Liver (tissue), 9 donors: ENCODE results near the gene IL10RB. TPM values are rescaled to one million over a fixed set of nuclear protein-coding genes. Genes with fewer than 3 reads are reported as not detected.

Source experiments
- DNase-seq: peaks from one replicate; pipeline ENCODE4 v3.0.0-alpha.2; 2017; ENCODE audit warnings: low spot score
- H3K27ac ChIP-seq, 2 donors: one replicate each; pipeline ENCODE4 v1.7.0; 2013; ENCODE audit warnings: inconsistent platforms in 2 of 2, low read length in 2 of 2, control low read depth in 1 of 2, low read depth in 1 of 2, mild to moderate bottlenecking in 1 of 2
- H3K27me3 ChIP-seq, 4 donors: one replicate each; pipeline versions ENCODE4 v1.6.1 to v1.7.0; 2013; ENCODE audit warnings: low read length in 3 of 4, inconsistent platforms in 1 of 4, mild to moderate bottlenecking in 1 of 4, moderate library complexity in 1 of 4; ENCODE audit not compliant: control insufficient read depth in 4 of 4, insufficient read depth in 4 of 4
- H3K36me3 ChIP-seq, 4 donors: one replicate each; pipeline versions ENCODE4 v1.6.1 to v1.7.0; 2013; ENCODE audit warnings: low read length in 3 of 4, mild to moderate bottlenecking in 3 of 4, low read depth in 1 of 4, moderate library complexity in 1 of 4; ENCODE audit not compliant: control insufficient read depth in 4 of 4, insufficient read depth in 3 of 4
- H3K4me1 ChIP-seq, 4 donors: one replicate each; pipeline versions ENCODE4 v1.6.1 to v1.7.0; 2013; ENCODE audit warnings: low read length in 3 of 4, mild to moderate bottlenecking in 3 of 4, moderate library complexity in 1 of 4; ENCODE audit not compliant: control insufficient read depth in 4 of 4, insufficient read depth in 4 of 4
- H3K4me3 ChIP-seq, 3 donors: one replicate each; pipeline versions ENCODE4 v1.6.1 to v1.7.0; 2013; ENCODE audit warnings: low read length in 3 of 3, control low read depth in 1 of 3, low read depth in 1 of 3, mild to moderate bottlenecking in 1 of 3
- H3K9ac ChIP-seq, 2 donors: one replicate each; pipeline ENCODE4 v1.7.0; 2013; ENCODE audit warnings: low read length in 2 of 2, mild to moderate bottlenecking in 2 of 2, moderate library complexity in 2 of 2, control low read depth in 1 of 2, low read depth in 1 of 2
- H3K9me3 ChIP-seq, 4 donors: one replicate each; pipeline versions ENCODE4 v1.6.1 to v1.7.0; 2013; ENCODE audit warnings: low read length in 3 of 4; ENCODE audit not compliant: control insufficient read depth in 4 of 4
- ATF3 ChIP-seq: IDR thresholded peaks from 2 replicates; pipeline ENCODE4 v1.6.1; 2016; ENCODE audit warnings: antibody characterized with exemption
- CTCF ChIP-seq: fragments of 150-350 bp; IDR thresholded peaks from 2 replicates; pipeline ENCODE4 v1.5.1; 2017; ENCODE audit warnings: improper control_type of control experiment, low read depth, low read length; ENCODE audit not compliant: missing input control
- EGR1 ChIP-seq, 2 donors: IDR thresholded peaks; 2 replicates each; pipeline ENCODE4 v1.6.1; 2016 to 2018; ENCODE audit warnings: antibody characterized with exemption in 2 of 2, low read depth in 2 of 2
- FOXA1 ChIP-seq: IDR thresholded peaks from 2 replicates; pipeline ENCODE4 v1.6.1; 2016; ENCODE audit warnings: antibody characterized with exemption
- FOXA2 ChIP-seq: IDR thresholded peaks from 2 replicates; pipeline ENCODE4 v1.6.1; 2016; ENCODE audit warnings: antibody characterized with exemption
- GABPA ChIP-seq, 2 donors: IDR thresholded peaks in 1 of 2; conservative IDR thresholded peaks in 1 of 2; 2 replicates each; pipeline ENCODE4 v1.6.1; 2016; ENCODE audit warnings: antibody characterized with exemption in 2 of 2, mild to moderate bottlenecking in 1 of 2, moderate library complexity in 1 of 2
- HNF4A ChIP-seq, 2 donors: conservative IDR thresholded peaks; 2 replicates each; pipeline ENCODE4 v1.6.1; 2016; ENCODE audit warnings: antibody characterized with exemption in 2 of 2, mild to moderate bottlenecking in 2 of 2
- HNF4G ChIP-seq: IDR thresholded peaks from 2 replicates; pipeline ENCODE4 v1.6.1; 2016; ENCODE audit warnings: antibody characterized with exemption
- JUND ChIP-seq, 2 donors: IDR thresholded peaks; 2 replicates each; pipeline ENCODE4 v1.6.1; 2016; ENCODE audit warnings: antibody characterized with exemption in 2 of 2
- MAX ChIP-seq: IDR thresholded peaks from 2 replicates; pipeline ENCODE4 v1.6.1; 2016; ENCODE audit warnings: antibody characterized with exemption
- NR2F2 ChIP-seq: IDR thresholded peaks from 2 replicates; pipeline ENCODE4 v1.6.1; 2016; ENCODE audit warnings: antibody characterized with exemption
- RAD21 ChIP-seq, 2 donors: IDR thresholded peaks; 2 replicates each; pipeline ENCODE4 v1.6.1; 2016; ENCODE audit warnings: antibody characterized with exemption in 2 of 2, mild to moderate bottlenecking in 2 of 2
- REST ChIP-seq: IDR thresholded peaks from 2 replicates; pipeline ENCODE4 v1.6.1; 2016; ENCODE audit warnings: antibody characterized with exemption, mild to moderate bottlenecking
- RXRA ChIP-seq, 2 donors: IDR thresholded peaks; 2 replicates each; pipeline ENCODE4 v1.6.1; 2017 to 2018; ENCODE audit warnings: antibody characterized with exemption in 2 of 2, mild to moderate bottlenecking in 1 of 2
- SP1 ChIP-seq: IDR thresholded peaks from 2 replicates; pipeline ENCODE4 v1.6.1; 2018; ENCODE audit warnings: antibody characterized with exemption, mild to moderate bottlenecking
- TAF1 ChIP-seq: conservative IDR thresholded peaks from 2 replicates; pipeline ENCODE4 v1.6.1; 2016; ENCODE audit warnings: antibody characterized with exemption, mild to moderate bottlenecking
- YY1 ChIP-seq: IDR thresholded peaks from 2 replicates; pipeline ENCODE4 v1.6.1; 2016; ENCODE audit warnings: antibody characterized with exemption, mild to moderate bottlenecking
- ZBTB33 ChIP-seq: IDR thresholded peaks from 2 replicates; pipeline ENCODE4 v1.6.1; 2016; ENCODE audit warnings: antibody characterized with exemption
- WGBS: extraction: QIAGEN DNeasy Blood & Tissue Kit; methylation state at CpG from one replicate; pipeline ENCODE4 v1.1.7; 2013; 5-methylcytosine and 5-hydroxymethylcytosine counted together
- polyA plus RNA-seq, 2 donors: library from polyadenylated mRNA; stranded (reverse) in 1 of 2; unstranded in 1 of 2; fragments of 200-250 nt in 1 of 2; fragments of >200 nt in 1 of 2; fragmentation: Nextera tagmentation in 1 of 2; extraction: Ambion mirVana in 1 of 2; gene quantifications; one replicate each; pipeline versions ENCODE4 v1.2.1 to v1.2.3, GENCODE V29; 2013 to 2015
- total RNA-seq, 2 donors: library from RNA; depleted of rRNA; stranded (reverse); fragments of >200 nt; gene quantifications; one replicate each; pipeline ENCODE4 v1.2.3, GENCODE V29; 2014
- donor health status: healthy.
- donor health status: healthy.
- donor health status: healthy.
- donor health status: healthy.
- donor health status: healthy.

IL10RB gene
- total and polyA plus RNA-seq, 4 donors: 16.1 to 22.1 (median 18.8) TPM

GRCh38 chr21:33279330-33279820 lies 13.2 kb downstream of the IL10RB start:
- Histone ChIP-seq H3K9me3 (no peaks in the 10 kb centered on the region), H3K27ac (no peak overlapping the region), H3K9ac (no peak overlapping the region), H3K36me3 (peaks cover 10 to 40% (median 30%) of the 10 kb centered on the region in 4 donors), H3K27me3 (no peaks in the 10 kb centered on the region), H3K4me1 (no peaks in the 10 kb centered on the region), H3K4me3 (no peak overlapping the region)
- no peak for DNase-seq
- over 99% methylated on average over 3 of the region's 3 CpGs for WGBS
- TF ChIP-seq FOXA2: no peak

- Histone ChIP-seq H3K9me3 (no peaks in the 10 kb centered on the region), H3K36me3 (peaks cover 9 to 42% (median 31%) of the 10 kb centered on the region in 4 donors), H3K4me1 (peaks cover 3 to 9% (median 8%) of the 10 kb centered on the region in 4 donors), H3K27ac (no peak overlapping the region), H3K9ac (no peak overlapping the region), H3K4me3 (no peak overlapping the region), H3K27me3 (no peaks in the 10 kb centered on the region)
- 95% methylated on average over 6 of the region's 6 CpGs for WGBS
- DNase-seq: no peak
- TF ChIP-seq SP1 (no peak), NR2F2 (no peak), EGR1 (IDR thresholded peaks at IDR 0.05; ENCODE audit: low read depth in 2 of 2) (no peak), RXRA (IDR thresholded peaks at IDR 0.05) (no peak), ATF3 (no peak), CTCF (no peak), TAF1 (no peak), REST (no peak), YY1 (no peak), GABPA (IDR thresholded peaks at IDR 0.05 in 1 of 2, conservative IDR thresholded peaks at IDR 0.05 in 1 of 2) (no peak), HNF4A (conservative IDR thresholded peaks at IDR 0.05) (no peak), FOXA1 (no peak), JUND (IDR thresholded peaks at IDR 0.05) (no peak), FOXA2 (no peak), ZBTB33 (no peak), MAX (no peak), RAD21 (IDR thresholded peaks at IDR 0.05) (no peak), HNF4G (no peak)
Observed at GRCh38 chr21:33281096-33281652, 15.0 kb downstream of the IL10RB start.
